22Rv1 (cell line): Measurements from ENCODE around the gene NXPE4.

Experiments used
- CTCF ChIP-seq: fragments of 450-650 bp; IDR thresholded peaks from 2 replicates; pipeline ENCODE4 v1.5.1; 2017; ENCODE audit warnings: mild to moderate bottlenecking
- ZFX ChIP-seq: fragments of 450-650 bp; IDR thresholded peaks from 2 replicates; pipeline ENCODE4 v1.6.1; 2017; ENCODE audit warnings: antibody characterized with exemption, borderline replicate concordance

- TF ChIP-seq CTCF (no peak), ZFX (no peak)
Measured at GRCh38 chr11:114609429-114609828, 13.8 kb upstream of the NXPE4 start.
